GM18861 (cell line): ENCODE measurements around the gene GAST.

Experiments used
- ATAC-seq: cut with Tn5 transposase; IDR thresholded peaks from one replicate; pipeline ENCODE4 v1.9.1; 2021; ENCODE audit not compliant: unreplicated experiment

GAST gene

GRCh38 chr17:41707803-41708669, 4.1 kb upstream of the GAST start:
- no peak for ATAC-seq

DNA sequence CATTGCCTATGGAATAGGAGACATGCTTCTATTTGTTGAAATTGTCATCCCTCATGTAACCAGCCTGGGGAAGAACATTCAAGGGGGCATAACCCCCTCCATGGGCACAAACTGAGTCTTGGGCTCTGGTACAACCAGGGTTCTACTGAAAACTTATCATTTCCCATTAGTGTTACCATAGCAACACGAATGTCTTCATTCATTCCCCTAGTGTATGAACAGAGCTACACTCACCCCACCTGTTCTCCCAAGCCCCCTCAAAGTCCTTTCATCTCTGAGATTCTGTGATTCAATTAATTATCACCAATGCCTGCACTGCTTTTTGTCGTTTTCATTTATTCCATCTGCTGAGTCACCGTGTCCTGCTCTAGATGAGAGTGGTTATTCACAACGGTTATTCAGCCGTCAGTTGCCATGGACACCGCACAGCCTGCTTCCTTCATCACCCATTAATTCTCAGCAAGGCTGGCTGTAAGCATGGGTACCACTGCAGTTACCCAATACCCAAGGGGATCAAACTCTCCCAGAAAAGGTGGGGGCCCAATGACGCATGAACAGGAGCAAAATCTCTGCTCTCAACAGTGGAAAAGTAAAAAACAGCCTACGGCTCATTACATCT, 1.6 kb upstream of the GAST start:
- no peak for ATAC-seq

GRCh38 chr17:41717408-41718286, 5.5 kb downstream of the GAST start:
- no peak for ATAC-seq

GRCh38 chr17:41718287-41718645, 6.1 kb downstream of the GAST start:
- no peak for ATAC-seq

DNA sequence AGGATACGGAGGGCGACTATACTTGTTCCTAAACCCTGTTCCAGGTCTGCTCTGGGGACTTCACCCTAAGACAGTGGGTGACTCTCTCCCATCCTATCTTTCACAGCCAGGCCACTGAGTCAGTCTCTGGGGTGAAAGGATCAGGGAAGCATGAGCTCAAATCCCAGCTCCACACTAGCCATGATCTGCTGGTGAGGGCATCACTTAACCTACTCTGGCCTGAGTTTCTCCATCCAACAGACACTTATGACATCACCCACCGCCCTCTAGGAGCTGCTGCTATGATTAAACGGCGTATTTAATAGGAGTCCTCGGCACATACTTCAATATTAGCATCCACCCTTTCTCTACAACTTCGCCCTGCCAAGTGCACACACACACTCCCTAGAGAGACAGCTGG, 10.1 kb downstream of the GAST start:
- ATAC-seq: no peak

DNA sequence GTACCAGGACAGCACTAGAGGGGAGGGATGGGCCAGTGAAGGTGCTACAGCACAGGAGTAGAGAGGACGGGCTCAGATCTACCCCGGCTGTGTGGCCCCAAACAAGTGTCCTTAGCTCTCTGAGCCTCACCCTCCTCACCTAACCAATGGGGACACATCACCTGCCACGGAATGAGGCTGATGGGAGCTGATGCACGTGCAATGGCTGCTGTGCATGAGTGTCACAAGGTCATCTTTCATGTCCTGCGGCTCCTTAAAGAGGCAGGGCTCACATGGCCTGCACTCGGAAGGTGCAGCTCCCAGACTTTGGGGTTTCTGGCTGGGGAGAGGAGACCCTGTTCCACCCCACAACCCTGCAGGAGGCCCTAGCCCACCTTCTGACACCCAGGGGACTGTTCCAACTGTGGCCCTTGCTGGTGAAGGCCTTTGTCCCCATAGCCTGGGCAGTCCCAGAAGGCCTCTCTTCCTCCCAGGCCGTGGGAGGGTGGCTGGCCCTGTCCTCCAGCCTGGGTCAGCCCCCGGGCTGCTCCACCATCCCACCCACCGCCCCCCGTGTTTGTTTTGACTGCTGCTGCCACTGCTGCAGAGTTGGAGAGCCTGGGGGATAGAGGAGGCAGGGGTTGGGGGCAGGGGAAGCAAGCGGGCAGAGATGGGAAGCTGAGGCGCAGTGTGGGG, 11.8 kb downstream of the GAST start:
- no peak for ATAC-seq

DNA sequence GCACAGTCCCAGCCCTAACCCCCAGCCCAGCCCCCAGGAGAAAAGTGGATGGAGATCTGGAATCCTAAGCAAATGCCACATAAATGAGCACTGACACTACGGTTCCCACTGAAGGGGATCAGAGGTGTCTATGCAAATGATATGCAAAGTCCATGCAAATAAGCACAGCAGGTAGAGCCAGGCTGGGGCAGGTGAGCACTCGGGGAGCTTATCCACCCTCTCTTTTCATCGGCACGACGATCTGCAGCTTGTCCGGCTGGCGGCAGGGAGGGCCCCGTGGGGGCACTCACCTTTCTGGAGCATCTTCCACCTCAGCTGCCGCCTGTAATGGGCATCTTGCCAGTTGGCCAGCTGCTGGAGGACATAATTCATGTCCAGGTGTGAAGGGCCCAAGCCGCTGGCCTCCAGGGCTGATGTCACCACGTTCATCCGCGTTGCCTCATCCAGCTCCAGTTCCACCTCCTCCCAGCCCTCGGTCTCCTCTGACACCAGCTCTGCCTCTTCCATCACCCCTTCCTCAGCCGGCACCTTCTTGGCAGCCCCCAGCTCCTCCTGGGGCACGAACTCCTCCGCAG, 12.4 kb downstream of the GAST start:
- ATAC-seq: no peak

- no peak for ATAC-seq
Measured at GRCh38 chr17:41725134-41725533, 13.0 kb downstream of the GAST start.

DNA sequence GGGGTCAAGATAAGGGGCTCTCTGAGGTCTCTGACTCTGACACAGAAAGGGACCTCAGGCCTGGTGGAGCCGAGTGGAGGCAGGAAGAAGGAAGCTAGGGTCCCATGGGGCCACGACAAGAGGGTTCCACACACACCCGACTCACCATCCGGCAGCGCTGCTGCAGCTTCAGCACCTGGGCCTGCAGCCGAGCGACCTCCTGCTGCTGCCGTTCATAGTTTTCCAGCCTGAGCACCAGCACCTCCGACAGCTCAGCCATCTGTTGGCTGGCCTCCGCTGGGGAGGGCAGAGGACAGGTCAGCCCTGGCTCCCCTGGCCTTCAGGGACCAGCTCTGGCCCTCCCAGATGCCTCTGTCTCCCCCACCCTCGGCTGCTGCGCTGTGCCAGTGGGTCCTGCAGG, 15.9 kb downstream of the GAST start:
- no peak for ATAC-seq

DNA sequence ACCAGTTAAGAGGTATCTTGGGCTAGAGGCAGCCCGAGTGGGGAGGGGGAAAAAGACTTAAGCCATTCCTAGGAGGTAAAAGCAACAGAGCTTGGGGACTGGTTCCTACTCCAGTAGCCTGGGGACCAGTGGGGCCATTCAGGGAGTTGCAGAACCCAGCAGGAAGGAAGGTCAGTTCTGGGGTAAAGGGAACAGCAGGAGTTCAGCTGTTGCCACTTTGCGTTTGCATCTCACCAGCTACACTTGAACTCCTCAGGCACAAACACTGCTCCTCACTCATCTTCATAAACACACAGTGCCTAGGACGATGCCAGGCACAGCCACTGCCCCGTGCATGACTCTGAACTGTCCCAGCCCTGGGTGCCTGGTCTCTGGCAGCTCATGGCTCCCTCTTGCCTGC, 18.3 kb downstream of the GAST start:
- ATAC-seq: no peak

- no peak for ATAC-seq
Measured at GRCh38 chr17:41731836-41732235, 19.7 kb downstream of the GAST start.

DNA sequence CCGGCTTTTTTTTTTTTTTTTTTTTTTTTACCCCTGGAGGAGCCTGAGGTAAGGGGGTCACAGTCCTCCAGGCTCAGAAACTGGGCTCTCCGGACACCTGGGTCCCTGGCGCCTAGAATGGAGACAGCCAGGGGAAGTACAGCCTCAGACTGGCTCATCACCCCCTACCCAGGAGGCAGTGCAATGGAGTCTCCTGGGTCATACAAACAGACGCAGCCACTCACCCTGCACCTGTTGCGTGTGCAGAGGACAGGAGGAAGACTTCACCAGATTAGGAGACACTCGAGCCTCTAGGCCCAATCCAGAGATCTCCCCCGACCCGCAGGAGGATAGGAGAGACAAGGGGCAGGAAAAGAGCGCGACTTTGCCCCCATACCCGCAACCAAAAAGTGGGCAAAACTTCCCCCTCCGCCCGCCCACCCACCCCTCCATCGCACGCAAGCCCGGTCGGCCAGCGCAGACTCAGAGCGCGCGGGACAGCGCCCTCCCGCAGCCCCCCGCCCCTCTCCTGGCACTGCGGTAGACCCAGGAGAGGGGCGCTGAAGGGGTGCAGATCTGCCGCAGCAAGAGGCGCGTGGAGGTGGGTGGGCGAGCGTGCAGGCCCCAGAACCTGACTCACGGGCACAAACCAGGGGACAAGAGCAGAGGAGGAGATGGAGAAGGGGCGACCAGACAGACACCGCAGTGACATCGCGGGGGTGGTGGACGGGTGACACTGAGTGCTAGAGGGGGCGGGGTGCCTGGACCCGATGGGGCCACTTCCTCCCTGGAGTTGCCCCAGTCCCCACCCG, 21.4 kb downstream of the GAST start:
- no peak for ATAC-seq

DNA sequence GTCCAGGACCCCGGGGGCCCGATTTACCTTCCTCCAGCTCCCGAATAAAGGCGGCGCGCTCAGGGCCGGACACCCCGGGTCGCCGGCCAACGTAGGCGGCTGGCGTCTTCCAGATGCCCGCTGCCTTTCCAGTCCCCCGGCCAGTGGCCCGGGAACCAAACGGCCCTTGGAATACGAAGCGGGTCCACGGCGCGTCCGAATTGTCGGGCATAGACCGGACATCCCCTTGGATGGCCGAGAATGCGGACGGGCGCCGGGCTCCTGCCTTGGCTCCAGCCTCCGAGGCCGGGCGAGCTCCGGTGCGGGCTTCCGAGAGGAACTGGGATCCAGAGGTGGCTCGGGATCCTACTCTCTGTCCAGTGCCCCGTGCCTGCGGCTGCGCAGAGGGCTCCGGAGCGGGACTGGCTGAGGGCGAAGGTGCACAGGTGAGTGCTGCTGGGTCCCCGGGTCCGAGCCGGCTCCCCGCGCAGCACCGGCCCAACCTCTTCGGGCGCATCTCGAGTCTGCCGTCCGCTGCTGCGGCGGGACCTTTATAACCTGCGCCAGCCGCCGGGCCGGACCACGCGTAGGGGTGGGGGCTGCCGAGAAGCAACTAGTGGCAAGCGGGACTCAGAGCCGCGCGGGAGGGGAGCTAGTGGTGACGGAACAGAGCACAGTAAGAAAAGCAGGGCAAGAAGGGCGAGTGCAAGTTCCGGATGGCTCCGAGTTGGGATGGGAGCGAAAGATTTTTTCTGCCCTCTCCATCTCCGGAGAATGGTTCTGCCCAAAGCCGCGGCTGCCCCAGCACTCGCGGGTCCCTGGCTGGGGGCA, 22.2 kb downstream of the GAST start, which contains the start of gene HAP1:
Gene HAP1, minus strand, starts transcription at position 505 of the 810 bp plus-strand sequence. Its CDS starts 9 bp downstream, at position 496.
- no peak for ATAC-seq

GRCh38 chr17:41734949-41735313, 22.8 kb downstream of the GAST start:
- no peak for ATAC-seq

GRCh38 chr17:41735744-41736143, 23.6 kb downstream of the GAST start:
- ATAC-seq: no peak

DNA sequence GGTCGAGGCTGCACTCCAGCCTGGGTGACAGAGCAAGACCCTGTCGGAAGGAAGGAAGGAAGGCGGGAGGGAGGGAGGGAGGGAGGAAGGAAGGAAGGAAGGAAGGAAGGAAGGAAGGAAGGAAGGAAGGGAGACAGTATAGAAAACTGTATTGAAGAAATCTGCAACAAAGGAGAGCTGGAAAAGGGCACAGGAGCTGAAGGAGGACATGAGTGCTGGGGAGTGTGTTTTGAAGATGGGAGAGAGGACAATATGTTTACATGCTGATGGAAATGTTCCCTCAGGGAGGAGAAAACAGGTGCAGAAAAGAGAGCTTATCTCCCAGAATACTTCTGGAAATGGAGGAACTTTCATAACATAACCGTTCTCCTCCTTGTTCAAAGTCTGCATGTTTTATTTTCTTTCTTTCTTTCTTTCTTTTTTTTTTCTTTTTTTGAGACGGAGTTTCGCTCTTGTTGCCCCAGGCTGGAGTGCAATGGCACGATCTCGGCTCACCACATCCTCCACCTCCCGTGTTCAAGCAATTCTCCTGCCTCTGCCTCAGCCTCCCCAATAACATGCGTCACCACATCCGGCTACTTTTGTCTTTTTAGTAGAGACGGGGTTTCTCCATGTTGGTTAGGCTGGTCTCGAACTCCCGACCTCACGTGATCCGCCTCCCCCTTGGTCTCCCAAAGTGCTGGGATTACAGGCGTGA, 25.0 kb downstream of the GAST start:
- ATAC-seq: no peak

- ATAC-seq: no peak
Measured at GRCh38 chr17:41737680-41738023, 25.5 kb downstream of the GAST start.

- ATAC-seq: no peak
Measured at GRCh38 chr17:41738077-41738800, 26.1 kb downstream of the GAST start.
